ENCODE results near the gene CHGA.

Gene CHGA

DNA sequence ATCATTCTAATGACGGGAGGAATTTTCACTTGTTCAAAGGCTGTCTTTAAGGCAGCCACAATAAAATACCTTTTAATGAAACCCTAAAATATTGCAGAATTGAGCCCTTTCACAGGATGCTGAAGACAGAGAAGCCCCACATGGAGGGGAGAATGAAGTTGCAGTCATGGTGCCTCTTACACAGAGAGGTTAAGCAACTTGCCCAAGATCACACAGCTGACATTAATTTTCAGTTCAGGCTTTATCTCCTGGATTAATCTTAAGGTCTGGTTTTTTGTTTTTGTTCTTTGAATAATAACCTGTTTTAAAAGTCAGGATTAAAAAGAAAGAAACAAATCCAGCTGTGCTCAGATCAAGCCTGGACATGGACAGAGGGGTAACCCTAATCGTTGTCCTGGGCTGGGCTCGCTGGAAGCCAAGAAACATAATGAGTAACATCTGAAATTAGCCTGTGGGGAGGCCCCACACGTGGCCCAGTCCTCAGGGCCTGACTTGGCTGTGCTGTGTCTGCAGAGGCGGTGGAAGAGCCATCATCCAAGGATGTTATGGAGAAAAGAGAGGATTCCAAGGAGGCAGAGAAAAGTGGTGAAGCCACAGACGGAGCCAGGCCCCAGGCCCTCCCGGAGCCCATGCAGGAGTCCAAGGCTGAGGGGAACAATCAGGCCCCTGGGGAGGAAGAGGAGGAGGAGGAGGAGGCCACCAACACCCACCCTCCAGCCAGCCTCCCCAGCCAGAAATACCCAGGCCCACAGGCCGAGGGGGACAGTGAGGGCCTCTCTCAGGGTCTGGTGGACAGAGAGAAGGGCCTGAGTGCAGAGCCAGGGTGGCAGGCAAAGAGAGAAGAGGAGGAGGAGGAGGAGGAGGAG, 8.0 kb downstream of the CHGA start:
- no peak for FAIRE-seq

DNA sequence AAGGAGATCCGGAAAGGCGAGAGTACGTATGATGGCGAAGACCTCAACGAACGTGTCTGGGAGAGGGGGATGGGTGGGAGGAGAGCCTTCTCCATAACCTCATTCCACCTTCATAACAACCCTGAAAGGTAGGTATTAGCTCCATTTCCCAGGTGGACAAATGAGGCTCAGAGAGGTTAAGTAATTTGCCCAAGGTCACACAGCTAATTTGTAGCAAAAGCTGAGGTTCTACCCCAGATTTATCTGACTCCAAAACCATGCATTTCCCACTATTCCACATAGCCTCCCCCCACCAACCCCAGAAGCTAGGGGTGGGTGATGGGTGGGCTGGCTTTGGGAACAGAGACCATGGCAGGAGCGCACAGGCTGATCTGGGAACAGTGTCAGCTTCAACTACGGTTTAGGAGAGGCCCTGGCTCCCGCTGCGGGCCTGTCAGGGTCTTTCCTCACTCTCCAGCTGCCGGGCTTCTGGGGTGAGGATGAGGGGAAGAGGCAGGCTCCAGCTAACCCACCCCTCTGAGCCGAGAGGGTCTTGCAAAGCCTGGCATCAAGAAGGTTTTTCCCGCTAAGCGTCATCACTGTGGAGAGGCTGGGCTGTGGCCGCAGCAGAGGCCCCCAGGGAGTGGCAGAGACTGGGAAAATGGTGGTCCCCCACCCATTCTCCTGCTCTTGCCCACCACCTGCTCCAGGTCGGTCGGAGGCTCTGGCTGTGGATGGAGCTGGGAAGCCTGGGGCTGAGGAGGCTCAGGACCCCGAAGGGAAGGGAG, 8.9 kb downstream of the CHGA start:
- FAIRE-seq, result no peak

DNA sequence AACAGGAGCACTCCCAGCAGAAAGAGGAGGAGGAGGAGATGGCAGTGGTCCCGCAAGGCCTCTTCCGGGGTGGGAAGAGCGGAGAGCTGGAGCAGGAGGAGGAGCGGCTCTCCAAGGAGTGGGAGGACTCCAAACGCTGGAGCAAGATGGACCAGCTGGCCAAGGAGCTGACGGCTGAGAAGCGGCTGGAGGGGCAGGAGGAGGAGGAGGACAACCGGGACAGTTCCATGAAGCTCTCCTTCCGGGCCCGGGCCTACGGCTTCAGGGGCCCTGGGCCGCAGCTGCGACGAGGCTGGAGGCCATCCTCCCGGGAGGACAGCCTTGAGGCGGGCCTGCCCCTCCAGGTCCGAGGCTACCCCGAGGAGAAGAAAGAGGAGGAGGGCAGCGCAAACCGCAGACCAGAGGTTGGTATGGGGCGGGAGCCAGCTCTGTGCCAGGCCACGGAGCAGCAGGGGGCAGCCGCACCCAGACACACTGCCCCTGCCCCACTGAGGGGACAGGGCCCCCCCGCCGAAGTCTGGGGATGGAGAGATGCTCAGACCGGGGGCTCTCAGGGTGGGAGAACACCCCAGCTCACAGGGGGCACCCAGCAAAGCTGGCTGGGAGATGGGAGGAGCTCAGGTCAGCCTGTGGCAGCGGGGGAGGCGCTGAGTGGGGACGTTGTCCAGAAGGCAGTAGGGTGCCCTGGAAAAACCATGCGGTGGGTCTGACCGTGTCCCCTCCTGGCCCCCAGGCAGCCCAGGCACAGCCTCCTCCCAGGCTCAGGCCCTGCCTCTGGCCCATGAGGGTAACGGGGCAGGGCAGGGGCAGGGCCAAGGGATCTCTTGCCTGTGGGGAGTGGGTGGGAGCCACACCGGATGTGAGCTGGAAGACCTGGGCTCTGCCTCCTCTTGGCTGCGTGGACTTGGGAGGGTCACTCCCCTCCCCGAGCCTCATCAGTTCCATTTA, 9.8 kb downstream of the CHGA start:
- FAIRE-seq, result no peak

DNA sequence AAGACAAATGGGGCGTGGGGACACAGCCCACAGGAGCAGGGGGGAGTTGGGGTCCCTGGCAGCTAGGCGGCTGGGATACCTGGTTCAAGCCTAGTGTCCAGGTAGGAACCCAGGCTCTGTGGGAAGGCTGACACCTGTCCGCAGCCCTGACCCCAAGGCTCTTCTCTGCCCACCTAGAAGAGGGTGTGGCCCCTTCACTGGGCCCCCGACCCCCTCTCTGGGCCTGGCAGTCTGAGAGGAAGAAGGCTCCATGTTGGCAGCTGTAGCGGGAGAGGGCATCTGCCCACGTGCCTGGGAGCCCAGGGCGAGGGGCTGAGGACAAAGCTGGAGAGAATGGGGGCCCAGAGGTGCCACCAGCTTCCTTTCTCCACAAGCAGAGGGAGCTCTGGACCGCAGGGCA, 10.5 kb downstream of the CHGA start:
- no peak for FAIRE-seq

DNA sequence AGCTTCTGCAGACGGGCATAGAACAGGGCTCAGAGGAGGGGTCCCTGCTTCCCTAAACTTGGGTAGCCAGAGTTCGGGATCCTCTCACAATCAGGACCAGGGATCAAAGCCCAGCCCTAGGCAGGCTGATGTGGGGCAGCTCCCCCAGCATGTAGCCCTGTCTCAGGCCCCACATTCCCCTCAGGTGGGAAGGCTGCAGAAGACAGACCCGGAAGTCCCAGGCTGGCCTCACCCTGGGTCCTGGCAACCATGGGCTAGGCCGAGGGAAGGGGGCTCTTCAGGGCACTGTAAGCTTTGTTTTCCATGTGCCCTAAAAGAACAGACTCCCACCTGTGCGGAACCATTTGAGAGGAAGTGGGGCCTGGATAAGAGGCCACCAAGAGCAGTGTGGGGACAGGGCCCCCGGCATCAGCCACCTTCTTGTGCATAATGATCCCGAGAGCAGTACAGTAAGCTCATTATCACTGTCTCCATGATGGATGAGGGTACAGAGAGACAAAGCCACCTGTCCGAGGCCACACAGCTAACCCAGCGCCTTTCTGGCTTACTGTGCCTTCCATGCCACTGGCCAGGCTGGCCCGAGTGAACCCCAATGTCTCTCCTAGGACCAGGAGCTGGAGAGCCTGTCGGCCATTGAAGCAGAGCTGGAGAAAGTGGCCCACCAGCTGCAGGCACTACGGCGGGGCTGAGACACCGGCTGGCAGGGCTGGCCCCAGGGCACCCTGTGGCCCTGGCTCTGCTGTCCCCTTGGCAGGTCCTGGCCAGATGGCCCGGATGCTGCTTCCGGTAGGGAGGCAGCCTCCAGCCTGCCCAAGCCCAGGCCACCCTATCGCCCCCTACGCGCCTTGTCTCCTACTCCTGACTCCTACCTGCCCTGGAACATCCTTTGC, 11.5 kb downstream of the CHGA start:
- FAIRE-seq, result no peak

DNA sequence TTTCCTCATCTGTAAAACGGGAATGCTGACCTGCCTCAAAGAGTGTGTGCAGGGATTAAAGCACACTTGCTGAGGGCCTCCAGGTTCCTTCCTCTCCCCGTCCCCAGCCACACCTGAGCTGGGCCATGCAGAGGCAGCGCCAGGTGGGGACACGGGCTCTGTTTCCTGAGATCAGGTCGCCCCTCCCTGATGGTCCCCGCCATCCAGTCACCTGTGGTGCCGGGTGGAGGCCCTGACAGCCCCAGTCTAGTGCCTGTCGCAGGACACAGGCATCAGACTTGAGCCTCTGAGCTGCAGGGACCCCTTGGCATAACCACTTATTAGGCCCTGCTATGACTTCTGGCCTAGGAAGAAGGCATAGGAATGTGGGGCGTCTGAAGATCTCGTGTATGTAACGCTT, 12.5 kb downstream of the CHGA start:
- no peak for FAIRE-seq

DNA sequence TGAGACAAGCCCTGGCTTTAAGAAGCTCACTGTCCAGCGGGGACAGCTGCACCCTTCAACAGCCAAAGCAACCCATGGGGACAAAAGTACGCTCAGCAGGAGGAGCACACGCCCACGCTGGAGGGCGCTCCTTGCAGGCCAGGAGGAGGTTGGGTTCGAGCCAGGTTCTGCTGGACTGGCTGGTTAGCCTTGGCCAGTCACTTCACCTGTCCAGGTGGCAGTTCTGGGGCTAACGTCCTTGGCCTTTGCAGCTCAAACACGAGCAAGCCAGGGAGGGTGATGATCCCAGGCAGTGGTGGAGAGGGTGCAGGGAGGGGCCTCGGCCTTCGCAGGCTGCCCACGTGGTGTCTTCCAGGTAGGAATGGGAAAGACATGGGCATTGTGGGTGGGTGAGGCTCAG, 13.1 kb downstream of the CHGA start:
- FAIRE-seq, result no peak

DNA sequence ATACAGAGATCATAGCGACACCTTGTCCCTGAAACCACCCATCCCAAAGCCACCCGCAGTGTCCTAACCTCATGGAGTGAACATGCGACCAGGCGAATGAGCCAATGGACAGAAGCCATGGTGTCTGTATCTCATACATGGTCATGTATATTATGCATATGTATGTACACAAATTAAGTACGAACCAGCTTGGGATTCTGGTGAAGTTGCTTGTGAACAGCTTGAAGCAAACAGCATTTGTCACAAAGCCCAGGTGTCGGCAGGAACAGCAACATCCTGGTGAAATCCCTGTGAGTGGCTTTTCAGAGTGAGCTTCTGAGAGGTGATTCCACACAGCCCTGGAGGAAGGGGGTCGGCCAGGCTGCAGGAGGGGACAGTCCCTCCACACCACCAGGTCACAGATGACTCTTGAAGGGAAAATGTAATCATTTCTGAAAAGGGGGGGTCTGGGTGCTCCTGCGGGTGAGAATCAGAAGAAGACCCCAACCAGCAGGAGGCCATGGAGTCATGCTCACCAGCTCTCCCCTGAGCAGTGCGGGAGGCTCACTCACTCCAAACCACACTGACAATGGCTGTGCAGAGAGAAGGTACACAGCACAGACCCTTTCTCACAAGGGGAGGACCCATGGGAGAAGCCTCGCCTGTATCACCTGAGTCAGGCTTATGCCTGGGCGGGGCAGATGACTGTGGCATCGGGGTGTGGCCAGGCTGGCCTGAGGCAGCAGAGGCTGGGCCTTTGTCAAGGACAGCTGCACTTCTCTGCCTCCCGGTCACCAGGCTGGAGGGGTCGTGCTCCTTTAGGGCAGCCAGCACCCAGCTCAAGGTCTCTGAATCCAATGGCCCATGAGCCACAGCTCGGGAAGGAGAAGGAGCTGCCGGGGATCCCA, 14.3 kb downstream of the CHGA start:
- no peak for FAIRE-seq

DNA sequence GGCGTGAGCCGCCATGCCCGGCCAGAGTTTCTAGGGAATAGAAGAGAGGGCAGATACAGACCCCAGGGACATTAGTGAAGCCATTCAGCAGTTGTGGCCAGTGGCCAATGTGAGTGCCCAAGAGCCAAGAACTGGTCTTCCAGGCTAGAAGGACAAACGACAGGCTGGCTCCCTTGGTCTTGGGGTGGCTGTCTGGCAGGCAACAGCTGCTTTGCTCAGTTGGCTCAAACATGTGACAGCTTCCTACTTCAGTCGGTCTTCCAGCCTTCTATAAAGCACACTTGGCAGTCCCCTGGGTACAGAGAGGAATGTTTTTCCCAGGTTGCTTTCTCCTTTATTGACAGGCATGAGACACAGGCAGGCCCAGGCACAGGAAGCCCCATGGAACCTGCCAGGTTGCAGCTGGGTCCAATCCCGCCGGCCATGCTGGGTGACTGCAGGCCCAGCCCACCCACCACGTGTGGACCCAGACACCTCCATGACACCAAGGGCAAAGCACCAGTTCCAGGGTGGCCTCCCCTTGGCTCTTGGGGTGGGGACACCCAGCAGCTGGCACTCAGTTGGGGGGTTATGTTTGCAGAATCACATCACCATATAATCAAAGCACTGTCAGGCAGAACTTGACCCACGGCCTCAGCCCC, 15.4 kb downstream of the CHGA start:
- FAIRE-seq, result no peak

DNA sequence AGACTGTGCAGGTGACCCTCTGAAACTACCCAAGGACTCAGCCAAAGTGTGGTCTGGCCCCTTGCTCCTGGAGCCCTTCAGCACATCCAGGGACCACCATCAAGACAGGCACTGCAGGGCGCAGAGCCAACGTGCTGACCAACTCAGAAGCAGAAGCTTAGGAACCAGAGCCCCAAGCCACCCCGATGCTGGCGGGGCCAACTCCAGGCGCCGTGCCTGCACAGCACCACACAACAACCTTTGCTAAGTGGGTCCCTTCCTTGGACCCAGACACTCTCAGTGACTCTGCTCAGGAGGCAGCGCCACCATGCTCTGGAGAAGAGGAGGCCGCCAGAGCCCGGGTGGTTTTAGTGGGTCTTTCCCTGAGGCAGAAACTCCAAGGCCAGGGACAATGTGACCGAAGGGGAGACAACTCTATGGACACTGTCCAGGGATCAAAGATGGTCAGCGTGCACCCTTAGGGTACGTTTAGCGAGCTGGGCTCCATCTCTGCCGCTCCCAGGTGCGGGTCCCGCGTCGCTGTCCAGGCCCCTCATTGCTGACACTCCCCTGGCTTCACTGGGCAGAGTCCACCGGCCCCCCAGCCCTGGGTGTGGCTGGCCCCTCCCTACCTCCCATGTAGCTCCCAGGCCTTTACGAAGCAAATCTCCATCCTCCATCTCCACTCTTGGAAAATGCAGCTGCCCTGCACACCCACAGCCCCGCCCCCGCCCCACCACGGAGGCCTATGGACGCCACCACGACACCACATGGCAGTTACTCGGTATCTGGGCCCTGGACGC, 16.1 kb downstream of the CHGA start:
- FAIRE-seq, result no peak

DNA sequence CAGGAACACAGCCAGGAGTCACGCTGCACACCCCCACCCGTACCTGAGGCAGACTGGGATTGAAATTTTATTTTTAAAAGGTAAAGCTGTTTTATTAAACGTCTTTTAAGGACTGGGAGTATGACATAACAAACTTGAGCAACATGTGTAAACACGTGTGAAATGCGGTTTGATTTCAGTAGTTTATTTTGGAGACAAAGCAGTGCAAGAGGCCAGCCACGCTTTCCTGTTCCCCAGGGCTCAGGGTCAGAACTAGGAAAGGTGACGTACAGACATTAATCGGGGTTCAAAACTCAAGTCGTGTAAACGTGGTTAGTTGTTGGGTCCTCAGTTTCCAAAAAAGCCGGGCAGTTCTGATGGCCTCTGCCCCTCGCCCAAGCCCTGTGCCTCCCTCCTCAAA, 16.7 kb downstream of the CHGA start:
- no peak for FAIRE-seq

DNA sequence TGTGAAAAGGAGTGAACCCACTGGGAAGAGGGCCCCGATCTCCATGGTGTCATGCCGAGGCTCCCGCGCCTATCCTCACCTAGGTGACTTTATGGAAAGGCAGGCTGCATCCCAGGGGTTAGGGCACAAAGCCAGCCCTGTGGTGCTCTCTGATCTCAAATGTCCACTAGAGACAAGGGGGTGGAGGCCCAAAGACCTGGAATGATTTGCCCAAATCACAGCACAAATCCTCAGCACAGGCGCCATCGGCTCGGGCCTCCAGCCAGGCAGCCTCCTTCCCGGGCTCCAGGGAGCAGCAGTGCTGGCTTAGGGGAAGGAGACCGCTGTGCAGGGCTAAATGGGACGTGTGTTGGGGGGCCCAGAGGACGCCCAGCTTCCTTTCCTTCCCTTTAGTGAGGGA, 17.6 kb downstream of the CHGA start:
- no peak for FAIRE-seq

DNA sequence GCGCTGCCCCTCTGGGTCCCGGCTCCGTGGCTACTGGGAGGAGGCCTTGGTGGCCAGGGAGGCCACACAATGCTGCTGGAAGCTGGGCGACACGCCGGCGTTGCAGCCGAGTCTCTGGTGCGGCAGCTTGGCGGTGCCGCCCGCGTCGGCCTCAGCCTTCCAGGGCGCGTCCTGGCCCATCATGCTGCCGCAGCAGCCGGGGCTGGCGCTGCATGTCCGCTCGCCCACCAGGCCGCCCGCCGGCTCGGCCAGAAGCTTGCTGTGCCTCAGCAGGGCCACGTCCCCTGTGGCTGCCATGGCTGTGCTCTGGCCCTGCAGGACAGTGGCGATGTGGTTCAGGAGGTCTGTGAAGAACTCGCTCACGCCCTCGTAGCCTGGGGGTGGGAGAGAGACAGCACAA, 18.6 kb downstream of the CHGA start:
- FAIRE-seq, result no peak

DNA sequence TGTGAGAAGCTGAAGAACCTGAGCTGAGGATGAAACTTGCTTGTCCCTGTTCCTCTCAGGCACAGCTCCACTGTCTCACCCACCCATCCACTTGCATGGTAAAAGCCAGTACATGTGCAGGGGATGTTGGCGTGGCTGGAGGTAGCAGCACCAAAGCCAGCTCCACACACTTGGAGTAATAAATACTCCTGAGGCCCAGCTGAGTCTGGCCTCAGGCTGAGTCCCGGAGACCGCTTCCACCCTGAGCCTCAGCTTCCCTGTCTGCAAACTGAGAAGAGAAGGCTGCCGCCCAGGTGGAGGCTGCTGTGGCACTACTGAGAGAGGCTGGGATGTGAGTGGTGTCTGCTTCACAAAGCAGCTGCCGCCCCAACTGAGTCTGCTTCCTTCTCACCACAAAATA, 19.2 kb downstream of the CHGA start:
- FAIRE-seq, result no peak

DNA sequence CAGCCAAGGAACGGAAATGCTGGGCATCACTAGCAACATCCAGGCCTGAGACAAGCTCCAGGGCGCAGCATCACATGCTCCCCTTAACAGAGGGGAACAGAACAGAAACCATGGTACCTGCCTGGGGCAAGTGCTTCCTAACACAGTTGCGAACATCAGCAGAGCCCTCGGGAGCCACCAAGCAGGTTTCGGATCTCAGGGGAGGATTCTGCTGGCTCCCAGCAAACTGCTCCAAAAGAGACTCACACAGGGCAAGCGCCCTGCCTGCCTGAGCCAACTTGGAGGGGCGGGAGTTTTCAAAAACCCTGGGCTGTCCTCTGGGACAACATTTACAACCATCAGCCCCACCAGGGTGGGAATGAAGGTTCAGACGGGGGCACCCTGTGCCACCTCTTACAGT, 19.6 kb downstream of the CHGA start:
- FAIRE-seq, result no peak

DNA sequence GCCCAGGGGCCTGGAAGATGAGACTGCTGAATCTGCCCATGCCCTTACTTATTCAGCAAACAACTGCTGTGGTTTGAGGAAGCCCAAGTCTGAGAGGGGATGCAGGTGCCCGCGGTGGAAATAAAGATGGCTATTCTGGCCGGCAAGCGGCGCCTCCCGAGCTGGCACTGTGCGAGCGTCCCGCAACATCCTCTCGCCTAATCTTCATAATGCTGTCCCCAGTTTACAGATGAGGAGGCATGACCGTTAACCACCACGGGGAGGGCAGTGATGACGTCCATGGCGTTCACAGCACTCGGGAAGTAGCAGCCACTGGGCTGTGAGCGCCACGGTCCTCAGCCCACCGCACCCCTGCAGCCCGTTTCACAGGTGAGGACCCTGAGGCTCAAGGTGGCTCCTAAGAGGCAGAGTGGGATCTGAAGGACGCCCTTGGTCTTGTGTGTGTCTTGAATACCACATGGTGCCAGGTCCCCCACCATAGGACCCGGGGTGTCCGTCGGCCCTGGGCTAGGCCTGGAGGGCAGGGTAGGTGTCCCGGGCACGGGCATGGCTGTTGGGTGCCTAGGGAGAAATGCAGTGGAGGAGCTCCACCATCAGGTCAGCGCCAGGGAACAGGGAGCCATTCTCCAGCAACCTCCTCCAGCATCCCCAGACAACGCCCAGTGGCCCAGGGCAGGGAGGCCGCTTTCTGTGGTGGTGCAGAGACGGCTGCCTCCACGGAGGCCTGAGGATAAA, 20.2 kb downstream of the CHGA start:
- FAIRE-seq, result no peak

DNA sequence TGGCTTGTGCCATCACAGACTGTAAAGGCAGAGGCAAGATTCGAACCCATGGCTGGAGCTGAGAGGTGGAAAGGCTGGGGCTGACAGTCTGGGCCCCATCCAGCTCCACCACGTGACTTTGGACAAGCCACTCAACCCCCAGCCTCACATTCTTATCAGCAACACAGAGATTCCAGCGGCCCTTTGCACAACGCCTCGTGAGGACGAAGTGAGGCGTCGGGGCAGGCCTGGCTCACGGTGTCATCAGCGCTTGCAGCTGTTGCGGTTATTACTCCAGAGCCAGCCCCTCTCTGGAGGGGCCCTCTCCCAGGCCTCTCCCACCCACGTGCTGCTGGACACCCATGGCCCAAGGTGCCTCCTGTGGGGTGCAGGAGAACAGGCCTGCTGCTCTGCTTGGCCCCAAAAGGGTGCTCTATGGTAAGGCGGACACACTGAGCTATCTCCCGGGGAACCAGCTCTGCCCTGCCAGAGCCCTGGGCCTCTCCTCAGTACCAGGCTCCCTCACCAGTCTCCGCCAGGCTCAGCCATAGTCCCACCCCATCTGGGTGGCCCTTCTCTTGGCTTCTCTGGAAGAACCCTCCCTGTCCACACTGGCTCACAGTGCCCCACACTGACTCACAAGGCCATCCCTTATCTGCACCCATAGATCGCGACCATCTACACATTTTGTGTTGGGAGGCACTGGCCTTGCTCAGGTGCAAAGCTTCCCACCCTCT, 21.1 kb downstream of the CHGA start:
- FAIRE-seq, result no peak

DNA sequence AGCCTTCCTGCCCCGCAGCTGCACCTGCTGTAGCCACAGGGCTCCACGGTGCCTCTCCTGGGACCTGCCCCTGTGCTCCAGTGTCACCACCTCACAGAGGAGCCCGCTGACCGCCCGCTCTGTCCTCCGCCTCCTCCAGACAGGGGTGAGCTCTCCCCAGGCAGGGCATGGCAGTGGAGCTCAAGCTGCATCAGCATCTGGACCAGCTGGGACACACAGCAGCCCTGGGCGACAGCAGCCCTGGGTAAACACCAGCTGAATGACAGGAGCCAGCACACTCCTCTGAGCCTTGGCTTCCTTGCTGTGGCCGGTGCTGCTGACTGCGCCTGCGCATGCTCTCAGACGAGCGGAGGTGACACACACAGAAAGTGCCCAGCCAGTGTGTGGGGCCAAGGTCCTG, 22.0 kb downstream of the CHGA start:
- FAIRE-seq, result no peak

Measured in colon (tissue), 2 donors.